WTC11 (cell line): ENCODE data around the gene DIP2A. TPM values are rescaled to one million over a fixed set of nuclear protein-coding genes. Genes with fewer than 3 reads are reported as not detected.

Experiments
- ATAC-seq: fragments of 200-7000 bp; cut with Tn5 transposase; 2 replicates; pipeline ENCODE4 v1.10.0; 2021; ENCODE audit warnings: mild to moderate bottlenecking, moderate library complexity
- CTCF ChIA-PET: fragments of 300-600 bp; sonication (Branson Sonifier 250); formaldehyde crosslinking; loops from one replicate; lab custom pipeline; 2021; ENCODE audit warnings: antibody characterized with exemption; lab: Charles Lee
- POLR2A ChIA-PET: fragments of 350-600 bp; sonication (Branson Sonifier 250); formaldehyde crosslinking; loops from one replicate; lab custom pipeline; 2021; ENCODE audit warnings: antibody characterized with exemption; lab: Charles Lee
- DNase-seq: peaks from one replicate; pipeline ENCODE4 v3.0.0; 2021; ENCODE audit warnings: low spot score
- H3K27ac Mint-ChIP-seq: 2 replicates; pipeline ENCODE4 v1.8.0; 2021; ENCODE audit warnings: mixed read lengths
- H3K27me3 Mint-ChIP-seq: 2 replicates; pipeline ENCODE4 v1.8.0; 2021; ENCODE audit warnings: low read depth, mild to moderate bottlenecking, moderate library complexity, mixed read lengths
- H3K36me3 Mint-ChIP-seq: 2 replicates; pipeline ENCODE4 v1.8.0; 2021; ENCODE audit warnings: mixed read lengths
- H3K4me1 Mint-ChIP-seq: 2 replicates; pipeline ENCODE4 v1.8.0; 2022; ENCODE audit warnings: mixed read lengths
- H3K4me3 Mint-ChIP-seq: 2 replicates; pipeline ENCODE4 v1.8.0; 2021; ENCODE audit warnings: mild to moderate bottlenecking, moderate library complexity, mixed read lengths
- H3K9me3 Mint-ChIP-seq: 2 replicates; pipeline ENCODE4 v1.8.0; 2021; ENCODE audit warnings: mixed read lengths
- AFF4 ChIP-seq: sonication (generic); formaldehyde crosslinking; IDR thresholded peaks from 2 replicates; pipeline ENCODE4 v1.8.1; 2023; ENCODE audit warnings: mild to moderate bottlenecking, missing genetic modification reagents, borderline replicate concordance
- AR ChIP-seq: fragments of 250-450 bp; sonication (Bioruptor Pico); IDR thresholded peaks from 2 replicates; pipeline ENCODE4 v1.9.0; 2021; ENCODE audit warnings: mild to moderate bottlenecking
- CREB1 ChIP-seq: sonication (generic); formaldehyde crosslinking; IDR thresholded peaks from 2 replicates; pipeline ENCODE4 v1.8.0; 2023; ENCODE audit warnings: mild to moderate bottlenecking, missing genetic modification reagents
- ELF4 ChIP-seq: sonication (generic); formaldehyde crosslinking; IDR thresholded peaks from 2 replicates; pipeline ENCODE4 v1.8.1; 2022; ENCODE audit warnings: low read depth, mild to moderate bottlenecking, moderate library complexity, missing genetic modification reagents
- FOXP1 ChIP-seq: sonication (generic); formaldehyde crosslinking; IDR thresholded peaks from 2 replicates; pipeline ENCODE4 v1.8.0; 2022; ENCODE audit warnings: missing genetic modification reagents, mild to moderate bottlenecking, moderate library complexity, borderline replicate concordance
- GABPB1 ChIP-seq: sonication (generic); formaldehyde crosslinking; IDR thresholded peaks from 2 replicates; pipeline ENCODE4 v1.8.1; 2023; ENCODE audit warnings: mild to moderate bottlenecking, missing genetic modification reagents
- GRHL2 ChIP-seq: fragments of 250-450 bp; sonication (Bioruptor Pico); IDR thresholded peaks from 2 replicates; pipeline ENCODE4 v1.8.0; 2022; ENCODE audit warnings: mild to moderate bottlenecking, moderate library complexity; ENCODE audit not compliant: insufficient replicate concordance, severe bottlenecking
- KAT7 ChIP-seq: sonication (generic); formaldehyde crosslinking; IDR thresholded peaks from 2 replicates; pipeline ENCODE4 v1.8.1; 2023; ENCODE audit warnings: missing genetic modification reagents, mild to moderate bottlenecking, borderline replicate concordance
- MYBL2 ChIP-seq: sonication (generic); formaldehyde crosslinking; IDR thresholded peaks from 2 replicates; pipeline ENCODE4 v1.8.1; 2023; ENCODE audit warnings: mild to moderate bottlenecking, moderate library complexity, missing genetic modification reagents
- NR2C2 ChIP-seq: sonication (generic); formaldehyde crosslinking; IDR thresholded peaks from 2 replicates; pipeline ENCODE4 v1.8.0; 2022; ENCODE audit warnings: mild to moderate bottlenecking, missing genetic modification reagents
- OVOL2 ChIP-seq: fragments of 250-450 bp; sonication (Bioruptor Pico); IDR thresholded peaks from 2 replicates; pipeline ENCODE4 v1.9.0; 2021; ENCODE audit warnings: mild to moderate bottlenecking, borderline replicate concordance
- RORB ChIP-seq: fragments of 250-450 bp; sonication (Bioruptor Pico); IDR thresholded peaks from 2 replicates; pipeline ENCODE4 v1.9.0; 2021; ENCODE audit warnings: mild to moderate bottlenecking
- SMAD4 ChIP-seq: sonication (generic); formaldehyde crosslinking; IDR thresholded peaks from 2 replicates; pipeline ENCODE4 v1.8.0; 2022; ENCODE audit warnings: mild to moderate bottlenecking, missing genetic modification reagents
- SOX15 ChIP-seq: fragments of 250-450 bp; sonication (Bioruptor Pico); IDR thresholded peaks from 2 replicates; pipeline ENCODE4 v1.9.0; 2021; ENCODE audit warnings: mild to moderate bottlenecking
- SP1 ChIP-seq: sonication (generic); formaldehyde crosslinking; conservative IDR thresholded peaks from 2 replicates; pipeline ENCODE4 v1.8.1; 2022; ENCODE audit warnings: missing genetic modification reagents
- TEAD1 ChIP-seq: sonication (generic); formaldehyde crosslinking; IDR thresholded peaks from 2 replicates; pipeline ENCODE4 v1.8.0; 2022; ENCODE audit warnings: mild to moderate bottlenecking, missing genetic modification reagents
- USF1 ChIP-seq: sonication (generic); formaldehyde crosslinking; IDR thresholded peaks from 2 replicates; pipeline ENCODE4 v1.8.0; 2022; ENCODE audit warnings: mild to moderate bottlenecking, missing genetic modification reagents
- ZNF121 ChIP-seq: sonication (generic); formaldehyde crosslinking; IDR thresholded peaks from 2 replicates; pipeline ENCODE4 v1.8.0; 2023; ENCODE audit warnings: missing genetic modification reagents
- ZNF219 ChIP-seq: sonication (generic); formaldehyde crosslinking; IDR thresholded peaks from 2 replicates; pipeline ENCODE4 v1.8.0; 2023; ENCODE audit warnings: missing genetic modification reagents, mild to moderate bottlenecking, borderline replicate concordance
- ZNF396 ChIP-seq: fragments of 250-450 bp; sonication (Bioruptor Pico); IDR thresholded peaks from 2 replicates; pipeline ENCODE4 v1.8.0; 2021; ENCODE audit warnings: mild to moderate bottlenecking, moderate library complexity, borderline replicate concordance
- total RNA-seq: library from RNA; stranded (reverse); gene quantifications from 3 replicates; pipeline ENCODE4 v1.2.3, GENCODE V29; 2021
- TF ChIP-seq, protein P1 (sequence below): fragments of 250-450 bp; sonication (Bioruptor Pico); IDR thresholded peaks from 2 replicates; pipeline ENCODE4 v1.9.0; 2021; ENCODE audit warnings: mild to moderate bottlenecking
- TF ChIP-seq, protein P2 (sequence below): sonication (generic); formaldehyde crosslinking; IDR thresholded peaks from 2 replicates; pipeline ENCODE4 v1.8.1; 2022; ENCODE audit warnings: missing genetic modification reagents, borderline replicate concordance
- TF ChIP-seq, protein P3 (sequence below): fragments of 200-600 bp; IDR thresholded peaks from 2 replicates; pipeline ENCODE4 v1.8.0; 2022; ENCODE audit warnings: antibody characterized with exemption

The DIP2A gene
- total RNA-seq, 1 experiment from 2014 or later = 39.4 TPM

DNA sequence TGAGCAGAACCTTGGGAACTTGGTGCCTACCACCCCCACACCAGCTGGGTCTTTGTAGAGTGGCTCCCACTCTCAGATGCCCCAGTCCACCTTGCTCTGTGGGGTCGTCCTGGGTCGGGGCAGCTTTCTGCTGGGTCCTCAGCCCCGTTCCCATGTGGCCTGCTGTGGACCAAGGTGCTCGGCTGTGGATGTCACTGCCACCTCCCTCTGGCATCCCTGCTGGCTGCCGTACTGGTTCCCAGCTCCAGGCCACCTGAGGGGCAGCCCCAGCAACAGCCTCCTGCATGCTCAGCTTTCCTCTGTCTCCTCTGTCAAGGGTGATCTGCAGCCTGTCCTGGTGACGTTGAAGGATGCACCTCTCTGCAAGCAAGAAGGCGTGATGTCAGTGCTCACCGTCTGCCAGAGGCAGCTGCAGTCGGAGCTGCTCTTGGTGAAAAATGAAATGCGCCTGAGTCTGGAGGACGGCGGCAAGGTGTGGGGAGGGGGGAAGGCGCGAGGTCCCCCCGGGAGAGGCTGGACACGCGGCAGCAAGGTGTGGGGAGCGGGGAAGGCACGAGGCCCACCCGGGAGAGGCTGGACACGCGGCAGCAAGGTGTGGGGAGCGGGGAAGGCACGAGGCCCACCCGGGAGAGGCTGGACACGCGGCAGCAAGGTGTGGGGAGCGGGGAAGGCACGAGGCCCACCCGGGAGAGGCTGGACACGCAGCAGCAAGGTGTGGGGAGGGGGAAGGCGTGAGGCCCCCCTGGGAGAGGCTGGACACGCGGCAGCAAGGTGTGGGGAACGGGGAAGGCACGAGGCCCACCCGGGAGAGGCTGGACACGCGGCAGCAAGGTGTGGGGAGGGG lies 45.9 kb upstream of the DIP2A start (continued):
- TF ChIP-seq ELF4 (CRISPR knock-in tag) (no peak), USF1 (CRISPR knock-in tag) (no peak), ZNF219 (CRISPR knock-in tag) (no peak), SOX15 (CRISPR knock-in tag) (no peak), SMAD4 (CRISPR knock-in tag) (no peak)
- TF ChIP-seq, protein P1, sequence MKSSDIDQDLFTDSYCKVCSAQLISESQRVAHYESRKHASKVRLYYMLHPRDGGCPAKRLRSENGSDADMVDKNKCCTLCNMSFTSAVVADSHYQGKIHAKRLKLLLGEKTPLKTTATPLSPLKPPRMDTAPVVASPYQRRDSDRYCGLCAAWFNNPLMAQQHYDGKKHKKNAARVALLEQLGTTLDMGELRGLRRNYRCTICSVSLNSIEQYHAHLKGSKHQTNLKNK (CRISPR knock-in tag) = no peak

GRCh38 chr21:46413365-46413696 lies 45.4 kb upstream of the DIP2A start:
- no peak for DNase-seq
- Mint-ChIP-seq H3K4me3 (no peak overlapping the region), H3K9me3 (no peaks in the 10 kb centered on the region), H3K27ac (peak overlapping the region; percentile 70; the same call in 1 of the 2 replicates), H3K36me3 (peaks cover 21% of the 10 kb centered on the region), H3K27me3 (no peaks in the 10 kb centered on the region), H3K4me1 (peaks cover 28% of the 10 kb centered on the region)
- CTCF ChIA-PET = no interaction called here
- ATAC-seq = no peak
- POLR2A ChIA-PET = no interaction called here
- TF ChIP-seq TEAD1 (CRISPR knock-in tag) (no peak), KAT7 (CRISPR knock-in tag) (no peak), ZNF121 (CRISPR knock-in tag) (no peak), RORB (no peak), NR2C2 (no peak), GABPB1 (CRISPR knock-in tag) (no peak), GRHL2 (no peak), SOX15 (CRISPR knock-in tag) (no peak), SP1 (no peak), CREB1 (CRISPR knock-in tag) (no peak), AFF4 (no peak), OVOL2 (CRISPR knock-in tag) (no peak), FOXP1 (no peak), AR (CRISPR knock-in tag) (no peak), ZNF396 (no peak), MYBL2 (CRISPR knock-in tag) (no peak)
- TF ChIP-seq, protein P2, sequence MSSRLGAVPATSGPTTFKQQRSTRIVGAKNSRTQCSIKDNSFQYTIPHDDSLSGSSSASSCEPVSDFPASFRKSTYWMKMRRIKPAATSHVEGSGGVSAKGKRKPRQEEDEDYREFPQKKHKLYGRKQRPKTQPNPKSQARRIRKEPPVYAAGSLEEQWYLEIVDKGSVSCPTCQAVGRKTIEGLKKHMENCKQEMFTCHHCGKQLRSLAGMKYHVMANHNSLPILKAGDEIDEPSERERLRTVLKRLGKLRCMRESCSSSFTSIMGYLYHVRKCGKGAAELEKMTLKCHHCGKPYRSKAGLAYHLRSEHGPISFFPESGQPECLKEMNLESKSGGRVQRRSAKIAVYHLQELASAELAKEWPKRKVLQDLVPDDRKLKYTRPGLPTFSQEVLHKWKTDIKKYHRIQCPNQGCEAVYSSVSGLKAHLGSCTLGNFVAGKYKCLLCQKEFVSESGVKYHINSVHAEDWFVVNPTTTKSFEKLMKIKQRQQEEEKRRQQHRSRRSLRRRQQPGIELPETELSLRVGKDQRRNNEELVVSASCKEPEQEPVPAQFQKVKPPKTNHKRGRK = no peak
- TF ChIP-seq, protein P3, sequence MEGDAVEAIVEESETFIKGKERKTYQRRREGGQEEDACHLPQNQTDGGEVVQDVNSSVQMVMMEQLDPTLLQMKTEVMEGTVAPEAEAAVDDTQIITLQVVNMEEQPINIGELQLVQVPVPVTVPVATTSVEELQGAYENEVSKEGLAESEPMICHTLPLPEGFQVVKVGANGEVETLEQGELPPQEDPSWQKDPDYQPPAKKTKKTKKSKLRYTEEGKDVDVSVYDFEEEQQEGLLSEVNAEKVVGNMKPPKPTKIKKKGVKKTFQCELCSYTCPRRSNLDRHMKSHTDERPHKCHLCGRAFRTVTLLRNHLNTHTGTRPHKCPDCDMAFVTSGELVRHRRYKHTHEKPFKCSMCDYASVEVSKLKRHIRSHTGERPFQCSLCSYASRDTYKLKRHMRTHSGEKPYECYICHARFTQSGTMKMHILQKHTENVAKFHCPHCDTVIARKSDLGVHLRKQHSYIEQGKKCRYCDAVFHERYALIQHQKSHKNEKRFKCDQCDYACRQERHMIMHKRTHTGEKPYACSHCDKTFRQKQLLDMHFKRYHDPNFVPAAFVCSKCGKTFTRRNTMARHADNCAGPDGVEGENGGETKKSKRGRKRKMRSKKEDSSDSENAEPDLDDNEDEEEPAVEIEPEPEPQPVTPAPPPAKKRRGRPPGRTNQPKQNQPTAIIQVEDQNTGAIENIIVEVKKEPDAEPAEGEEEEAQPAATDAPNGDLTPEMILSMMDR = no peak
